Measurements from ENCODE around the gene VPS13D.

DNA sequence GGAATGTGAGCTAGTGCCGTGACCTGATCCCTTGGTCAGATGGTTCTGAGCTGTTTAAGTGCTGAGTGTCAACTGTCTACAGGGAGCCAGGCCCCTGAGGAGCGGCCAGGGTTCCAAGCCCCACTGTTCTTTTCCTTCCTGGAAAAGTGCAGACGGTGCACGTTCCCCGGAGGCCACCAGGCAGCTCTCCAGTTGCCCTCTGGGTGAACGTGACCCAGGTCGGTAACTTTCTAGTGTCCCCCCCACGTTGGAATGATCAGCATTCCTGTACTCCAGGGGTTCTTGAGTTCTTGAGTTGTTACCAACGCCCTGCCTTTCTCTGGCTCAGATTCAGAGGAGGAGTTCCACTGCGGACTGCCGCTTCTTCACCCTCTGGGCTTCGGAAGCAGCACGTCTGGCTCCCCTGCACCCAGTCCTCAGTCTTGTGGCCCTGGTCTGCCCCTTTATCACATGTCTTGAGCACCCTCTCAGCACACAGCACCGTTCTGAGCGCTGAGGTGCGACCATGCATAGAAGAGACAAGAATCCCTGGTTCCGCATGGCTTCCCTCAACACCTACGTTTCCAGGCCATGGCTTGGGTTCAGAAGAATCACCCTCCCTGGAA lies 256.7 kb downstream of the VPS13D start:
- no peak for TF ChIP-seq ZNF274 (IDR thresholded peaks at IDR 0.05; ENCODE audit: low read depth, low read length)
- TF ChIP-seq YY1 (IDR thresholded peaks at IDR 0.05; ENCODE audit: insufficient read depth, insufficient read length): no peak

All from NT2/D1 (cell line).